A549 (cell line): ENCODE results near the gene DGKD.

Experiments
- CTCF ChIP-seq: fragments of >200 bp; sonication (Bioruptor Twin); formaldehyde crosslinking; IDR thresholded peaks from 3 replicates; pipeline ENCODE4 v1.5.1; 2016
- EHMT2 ChIP-seq: fragments of 200-600 bp; sonication (generic); IDR thresholded peaks from 2 replicates; pipeline ENCODE4 v1.6.1; 2016; ENCODE audit warnings: antibody characterized with exemption, low read depth, mild to moderate bottlenecking, moderate library complexity
- EP300 ChIP-seq, 2 experiments: fragments of >200 bp; sonication (Bioruptor Twin); formaldehyde crosslinking; IDR thresholded peaks; 2 replicates in 1 of 2; 3 replicates in 1 of 2; pipeline ENCODE4 v1.6.1; 2016 to 2017
- ESRRA ChIP-seq: fragments of 150-350 bp; IDR thresholded peaks from 2 replicates; pipeline ENCODE4 v1.6.1; 2014; ENCODE audit warnings: mild to moderate bottlenecking, low read length, borderline replicate concordance
- MAX ChIP-seq: IDR thresholded peaks from 2 replicates; pipeline ENCODE4 v1.6.1; 2012
- NFE2L2 ChIP-seq: fragments of 150-350 bp; conservative IDR thresholded peaks from 2 replicates; pipeline ENCODE4 v1.6.1; 2014; ENCODE audit warnings: low read length
- POLR2A ChIP-seq: IDR thresholded peaks from 2 replicates; pipeline ENCODE4 v1.6.1; 2012; ENCODE audit warnings: mild to moderate bottlenecking, low read length

- TF ChIP-seq NFE2L2 = no peak
- no peak for TF ChIP-seq CTCF
- no peak for TF ChIP-seq POLR2A
- TF ChIP-seq ESRRA = no peak
- TF ChIP-seq EHMT2 = no peak
- no peak for TF ChIP-seq MAX
- TF ChIP-seq EP300 (IDR thresholded peaks at IDR 0.05) = no peak
These were observed 4.0 kb downstream of the DGKD start for GRCh38 chr2:233358335-233358734.
